Measurements from ENCODE around the gene ANO2. TPM values are rescaled to one million over a fixed set of nuclear protein-coding genes. Genes with fewer than 3 reads are reported as not detected.

The ANO2 gene
- polyA plus RNA-seq, 1 donor from 2014 or later, result 1.8 TPM

DNA sequence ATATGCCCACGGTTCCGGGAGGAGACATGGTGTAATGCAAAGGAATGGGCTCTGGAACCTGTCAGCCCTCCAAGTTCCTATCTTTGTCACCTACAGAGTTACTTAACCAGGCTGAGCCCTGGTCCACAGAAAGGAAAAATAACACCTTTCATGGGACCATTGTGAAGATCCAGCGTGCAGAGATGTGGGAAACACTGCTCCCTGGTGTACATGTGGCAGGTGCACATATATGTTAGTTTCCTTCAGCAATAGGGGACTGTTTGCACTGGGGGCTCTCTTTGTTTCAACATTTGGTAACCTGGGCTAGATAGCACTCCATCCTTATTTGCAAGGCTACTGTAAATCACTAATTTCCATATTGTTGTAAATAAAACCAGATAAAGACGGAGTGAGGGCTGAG, 72.3 kb downstream of the ANO2 start:
- H3F3A ChIP-seq (ENCODE audit: insufficient read depth, low read length, poor library complexity, severe bottlenecking), result no peaks in the 10 kb centered on the region
- no peaks in the 10 kb centered on the region for H3K79me2 ChIP-seq (replicated peaks; ENCODE audit: insufficient read depth, low read length)
- no peaks in the 10 kb centered on the region for H3K36me3 ChIP-seq (ENCODE audit: insufficient read depth, low read length)
- H4K20me1 ChIP-seq (ENCODE audit: insufficient read depth), result no peaks in the 10 kb centered on the region
- no peaks in the 10 kb centered on the region for H3K9me3 ChIP-seq (ENCODE audit: low read length)
- TF ChIP-seq EZH2 (IDR thresholded peaks at IDR 0.05; ENCODE audit: borderline replicate concordance, insufficient read depth, low read length, poor library complexity, severe bottlenecking), result no peak
- TF ChIP-seq, protein P1, sequence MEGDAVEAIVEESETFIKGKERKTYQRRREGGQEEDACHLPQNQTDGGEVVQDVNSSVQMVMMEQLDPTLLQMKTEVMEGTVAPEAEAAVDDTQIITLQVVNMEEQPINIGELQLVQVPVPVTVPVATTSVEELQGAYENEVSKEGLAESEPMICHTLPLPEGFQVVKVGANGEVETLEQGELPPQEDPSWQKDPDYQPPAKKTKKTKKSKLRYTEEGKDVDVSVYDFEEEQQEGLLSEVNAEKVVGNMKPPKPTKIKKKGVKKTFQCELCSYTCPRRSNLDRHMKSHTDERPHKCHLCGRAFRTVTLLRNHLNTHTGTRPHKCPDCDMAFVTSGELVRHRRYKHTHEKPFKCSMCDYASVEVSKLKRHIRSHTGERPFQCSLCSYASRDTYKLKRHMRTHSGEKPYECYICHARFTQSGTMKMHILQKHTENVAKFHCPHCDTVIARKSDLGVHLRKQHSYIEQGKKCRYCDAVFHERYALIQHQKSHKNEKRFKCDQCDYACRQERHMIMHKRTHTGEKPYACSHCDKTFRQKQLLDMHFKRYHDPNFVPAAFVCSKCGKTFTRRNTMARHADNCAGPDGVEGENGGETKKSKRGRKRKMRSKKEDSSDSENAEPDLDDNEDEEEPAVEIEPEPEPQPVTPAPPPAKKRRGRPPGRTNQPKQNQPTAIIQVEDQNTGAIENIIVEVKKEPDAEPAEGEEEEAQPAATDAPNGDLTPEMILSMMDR (IDR thresholded peaks at IDR 0.05; ENCODE audit: poor library complexity, severe bottlenecking), result peak; percentile 46
- TF ChIP-seq SMC3 (conservative IDR thresholded peaks at IDR 0.05; ENCODE audit: poor library complexity), result peak; percentile 48
- no peak overlapping the region for H3K4me3 ChIP-seq (ENCODE audit: low read length)
- no peak overlapping the region for H3K4me2 ChIP-seq (ENCODE audit: low read length)
- no peaks in the 10 kb centered on the region for H3K27me3 ChIP-seq (ENCODE audit: insufficient read depth, low read depth, low read length)
- H3K9ac ChIP-seq (ENCODE audit: low read length), result no peak overlapping the region
- H3K27ac ChIP-seq (ENCODE audit: low read length), result no peak overlapping the region
- H3K9me2 ChIP-seq (ENCODE audit: insufficient read depth, low read length), result no peaks in the 10 kb centered on the region
- no peak overlapping the region for H2AFZ ChIP-seq (ENCODE audit: low read depth, low read length)

DNA sequence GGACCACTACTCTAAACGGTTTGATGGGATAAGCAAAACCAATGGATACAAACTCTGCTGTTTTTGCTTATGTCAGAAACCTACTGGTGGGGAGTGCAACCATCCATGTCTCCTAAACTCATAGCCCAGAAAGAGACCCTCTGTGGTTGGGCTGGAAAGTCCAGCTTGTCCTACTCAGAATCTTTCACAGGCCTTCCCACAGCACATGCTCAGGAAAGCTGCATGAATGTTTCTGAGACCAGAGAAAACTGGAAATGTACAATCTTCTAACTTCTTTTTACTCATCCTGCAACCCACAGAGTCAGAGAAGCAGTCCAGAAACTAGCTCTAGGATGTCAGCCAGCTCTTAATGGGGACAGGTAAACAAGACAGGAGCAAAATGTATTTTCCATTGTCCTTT, 73.3 kb downstream of the ANO2 start:
- H3K36me3 ChIP-seq (ENCODE audit: insufficient read depth, low read length), result no peaks in the 10 kb centered on the region
- H3K9me3 ChIP-seq (ENCODE audit: low read length), result no peaks in the 10 kb centered on the region
- no peaks in the 10 kb centered on the region for H3K27me3 ChIP-seq (ENCODE audit: insufficient read depth, low read depth, low read length)
- no peaks in the 10 kb centered on the region for H4K20me1 ChIP-seq (ENCODE audit: insufficient read depth)
- H3K4me3 ChIP-seq (ENCODE audit: low read length), result no peak overlapping the region
- no peak overlapping the region for H2AFZ ChIP-seq (ENCODE audit: low read depth, low read length)
- H3K4me2 ChIP-seq (ENCODE audit: low read length), result no peak overlapping the region
- TF ChIP-seq RAD21 (conservative IDR thresholded peaks at IDR 0.05) (no peak), SMC3 (conservative IDR thresholded peaks at IDR 0.05; ENCODE audit: poor library complexity) (no peak), EP300 (conservative IDR thresholded peaks at IDR 0.05; ENCODE audit: poor library complexity, severe bottlenecking) (no peak)
- TF ChIP-seq, protein P2, sequence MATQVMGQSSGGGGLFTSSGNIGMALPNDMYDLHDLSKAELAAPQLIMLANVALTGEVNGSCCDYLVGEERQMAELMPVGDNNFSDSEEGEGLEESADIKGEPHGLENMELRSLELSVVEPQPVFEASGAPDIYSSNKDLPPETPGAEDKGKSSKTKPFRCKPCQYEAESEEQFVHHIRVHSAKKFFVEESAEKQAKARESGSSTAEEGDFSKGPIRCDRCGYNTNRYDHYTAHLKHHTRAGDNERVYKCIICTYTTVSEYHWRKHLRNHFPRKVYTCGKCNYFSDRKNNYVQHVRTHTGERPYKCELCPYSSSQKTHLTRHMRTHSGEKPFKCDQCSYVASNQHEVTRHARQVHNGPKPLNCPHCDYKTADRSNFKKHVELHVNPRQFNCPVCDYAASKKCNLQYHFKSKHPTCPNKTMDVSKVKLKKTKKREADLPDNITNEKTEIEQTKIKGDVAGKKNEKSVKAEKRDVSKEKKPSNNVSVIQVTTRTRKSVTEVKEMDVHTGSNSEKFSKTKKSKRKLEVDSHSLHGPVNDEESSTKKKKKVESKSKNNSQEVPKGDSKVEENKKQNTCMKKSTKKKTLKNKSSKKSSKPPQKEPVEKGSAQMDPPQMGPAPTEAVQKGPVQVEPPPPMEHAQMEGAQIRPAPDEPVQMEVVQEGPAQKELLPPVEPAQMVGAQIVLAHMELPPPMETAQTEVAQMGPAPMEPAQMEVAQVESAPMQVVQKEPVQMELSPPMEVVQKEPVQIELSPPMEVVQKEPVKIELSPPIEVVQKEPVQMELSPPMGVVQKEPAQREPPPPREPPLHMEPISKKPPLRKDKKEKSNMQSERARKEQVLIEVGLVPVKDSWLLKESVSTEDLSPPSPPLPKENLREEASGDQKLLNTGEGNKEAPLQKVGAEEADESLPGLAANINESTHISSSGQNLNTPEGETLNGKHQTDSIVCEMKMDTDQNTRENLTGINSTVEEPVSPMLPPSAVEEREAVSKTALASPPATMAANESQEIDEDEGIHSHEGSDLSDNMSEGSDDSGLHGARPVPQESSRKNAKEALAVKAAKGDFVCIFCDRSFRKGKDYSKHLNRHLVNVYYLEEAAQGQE (IDR thresholded peaks at IDR 0.05; ENCODE audit: borderline replicate concordance), result no peak
- H3F3A ChIP-seq (ENCODE audit: insufficient read depth, low read length, poor library complexity, severe bottlenecking), result no peaks in the 10 kb centered on the region
- no peak overlapping the region for H3K27ac ChIP-seq (ENCODE audit: low read length)
- H3K9ac ChIP-seq (ENCODE audit: low read length), result no peak overlapping the region
- H3K79me2 ChIP-seq (replicated peaks; ENCODE audit: insufficient read depth, low read length), result no peaks in the 10 kb centered on the region
- no peaks in the 10 kb centered on the region for H3K9me2 ChIP-seq (ENCODE audit: insufficient read depth, low read length)

DNA sequence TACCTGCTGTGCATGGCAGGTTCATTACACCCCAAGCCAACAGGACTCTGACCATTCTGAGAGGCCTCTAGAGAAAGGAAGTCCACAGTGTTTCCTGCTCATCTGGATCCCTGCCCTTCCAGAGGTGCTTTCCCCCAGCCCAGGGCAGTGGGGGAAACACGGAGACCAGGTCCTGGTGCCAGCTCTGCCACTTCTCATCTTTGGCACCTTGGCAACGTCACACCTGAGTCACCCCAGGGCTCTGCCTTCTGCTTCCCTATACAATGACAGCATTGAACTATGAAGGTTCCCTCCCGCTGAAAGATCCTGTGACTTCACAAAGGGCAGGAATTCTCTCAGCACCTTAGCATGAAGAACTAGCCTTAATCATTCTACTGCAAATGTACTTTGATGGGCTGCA, 74.9 kb downstream of the ANO2 start:
- TF ChIP-seq SMC3 (conservative IDR thresholded peaks at IDR 0.05; ENCODE audit: poor library complexity) (no peak), TAF1 (IDR thresholded peaks at IDR 0.05; ENCODE audit: low read depth) (no peak), EZH2 (IDR thresholded peaks at IDR 0.05; ENCODE audit: borderline replicate concordance, insufficient read depth, low read length, poor library complexity, severe bottlenecking) (no peak), POLR2AphosphoS5 (IDR thresholded peaks at IDR 0.05) (no peak), EP300 (conservative IDR thresholded peaks at IDR 0.05; ENCODE audit: poor library complexity, severe bottlenecking) (no peak), RAD21 (conservative IDR thresholded peaks at IDR 0.05) (no peak), MXI1 (conservative IDR thresholded peaks at IDR 0.05; ENCODE audit: poor library complexity, severe bottlenecking) (no peak)
- TF ChIP-seq, protein P2 (IDR thresholded peaks at IDR 0.05; ENCODE audit: borderline replicate concordance), result no peak
- TF ChIP-seq, protein P1 (IDR thresholded peaks at IDR 0.05; ENCODE audit: poor library complexity, severe bottlenecking), result no peak
- no peak overlapping the region for H3K4me3 ChIP-seq (ENCODE audit: low read length)
- no peak overlapping the region for H3K4me2 ChIP-seq (ENCODE audit: low read length)
- H2AFZ ChIP-seq (ENCODE audit: low read depth, low read length), result no peak overlapping the region
- H3K79me2 ChIP-seq (replicated peaks; ENCODE audit: insufficient read depth, low read length), result no peaks in the 10 kb centered on the region
- no peaks in the 10 kb centered on the region for H3F3A ChIP-seq (ENCODE audit: insufficient read depth, low read length, poor library complexity, severe bottlenecking)
- H3K9me2 ChIP-seq (ENCODE audit: insufficient read depth, low read length), result no peaks in the 10 kb centered on the region
- no peak overlapping the region for H3K9ac ChIP-seq (ENCODE audit: low read length)
- H3K27me3 ChIP-seq (ENCODE audit: insufficient read depth, low read depth, low read length), result no peaks in the 10 kb centered on the region
- no peaks in the 10 kb centered on the region for H3K36me3 ChIP-seq (ENCODE audit: insufficient read depth, low read length)
- H3K9me3 ChIP-seq (ENCODE audit: low read length), result no peaks in the 10 kb centered on the region
- H4K20me1 ChIP-seq (ENCODE audit: insufficient read depth), result no peaks in the 10 kb centered on the region
- no peak overlapping the region for H3K27ac ChIP-seq (ENCODE audit: low read length)

Measured in neural cell (in vitro differentiated cells).